DND-41 (cell line): ENCODE results near the gene FRZB.

Experiments
- ATAC-seq: fragments of 200-7000 bp; cut with Tn5 transposase; 3 replicates; pipeline ENCODE4 v1.9.1; 2021; ENCODE audit warnings: low read depth; ENCODE audit not compliant: insufficient read depth
- DNase-seq: peaks from one replicate; pipeline ENCODE4 v3.0.0-alpha.2; 2020
- H2AFZ ChIP-seq: 2 replicates; pipeline ENCODE4 v1.6.0; 2012; ENCODE audit warnings: low read depth, low read length
- H3K27ac ChIP-seq: 2 replicates; pipeline ENCODE4 v1.5.1; 2012; ENCODE audit warnings: low read length, inconsistent platforms
- H3K27me3 ChIP-seq: fragments of 200-600 bp; sonication (generic); 2 replicates; pipeline ENCODE4 v1.6.0; 2012; ENCODE audit warnings: low read length, mild to moderate bottlenecking, inconsistent platforms; ENCODE audit not compliant: insufficient read depth, poor library complexity
- H3K36me3 ChIP-seq: 2 replicates; pipeline ENCODE4 v1.5.1; 2012; ENCODE audit warnings: low read length, inconsistent platforms; ENCODE audit not compliant: insufficient read depth
- H3K4me1 ChIP-seq: 2 replicates; pipeline ENCODE4 v1.5.1; 2012; ENCODE audit warnings: mild to moderate bottlenecking, low read length; ENCODE audit not compliant: insufficient read depth
- H3K4me2 ChIP-seq: 2 replicates; pipeline ENCODE4 v1.6.0; 2012; ENCODE audit warnings: mild to moderate bottlenecking, moderate library complexity, low read length, inconsistent platforms; ENCODE audit not compliant: insufficient read depth
- H3K4me3 ChIP-seq, 2 experiments: fragments of 200-600 bp in 1 of 2; shearing (Covaris generic) in 1 of 2; 2 replicates each; pipeline ENCODE4 v1.5.1; 2012 to 2016; ENCODE audit warnings: inconsistent platforms in 2 of 2, low read length in 2 of 2, mild to moderate bottlenecking in 2 of 2, low read depth in 1 of 2, moderate library complexity in 1 of 2
- H3K79me2 ChIP-seq: 2 replicates; pipeline ENCODE4 v1.6.0; 2012; ENCODE audit warnings: low read length, inconsistent platforms; ENCODE audit not compliant: insufficient read depth
- H3K9ac ChIP-seq: 2 replicates; pipeline ENCODE4 v1.6.0; 2012; ENCODE audit warnings: low read depth, mild to moderate bottlenecking, inconsistent platforms, low read length, moderate library complexity
- H3K9me3 ChIP-seq: 2 replicates; pipeline ENCODE4 v1.5.1; 2012; ENCODE audit warnings: low read length, moderate library complexity, mild to moderate bottlenecking, inconsistent platforms; ENCODE audit not compliant: insufficient read depth, severe bottlenecking
- H4K20me1 ChIP-seq: 2 replicates; pipeline ENCODE4 v1.6.0; 2012; ENCODE audit warnings: low read length; ENCODE audit not compliant: insufficient read depth
- EZH2 ChIP-seq: IDR thresholded peaks from 3 replicates; pipeline ENCODE4 v1.6.1; 2012; ENCODE audit warnings: borderline replicate concordance, low read depth, mild to moderate bottlenecking, moderate library complexity, low read length, inconsistent platforms; ENCODE audit not compliant: severe bottlenecking
- TF ChIP-seq, protein P1 (sequence below): IDR thresholded peaks from 2 replicates; pipeline ENCODE4 v1.5.1; 2012; ENCODE audit warnings: borderline replicate concordance, low read length, moderate library complexity, mild to moderate bottlenecking; ENCODE audit not compliant: poor library complexity, severe bottlenecking; ENCODE audit errors: extremely low read depth

The FRZB gene

DNA sequence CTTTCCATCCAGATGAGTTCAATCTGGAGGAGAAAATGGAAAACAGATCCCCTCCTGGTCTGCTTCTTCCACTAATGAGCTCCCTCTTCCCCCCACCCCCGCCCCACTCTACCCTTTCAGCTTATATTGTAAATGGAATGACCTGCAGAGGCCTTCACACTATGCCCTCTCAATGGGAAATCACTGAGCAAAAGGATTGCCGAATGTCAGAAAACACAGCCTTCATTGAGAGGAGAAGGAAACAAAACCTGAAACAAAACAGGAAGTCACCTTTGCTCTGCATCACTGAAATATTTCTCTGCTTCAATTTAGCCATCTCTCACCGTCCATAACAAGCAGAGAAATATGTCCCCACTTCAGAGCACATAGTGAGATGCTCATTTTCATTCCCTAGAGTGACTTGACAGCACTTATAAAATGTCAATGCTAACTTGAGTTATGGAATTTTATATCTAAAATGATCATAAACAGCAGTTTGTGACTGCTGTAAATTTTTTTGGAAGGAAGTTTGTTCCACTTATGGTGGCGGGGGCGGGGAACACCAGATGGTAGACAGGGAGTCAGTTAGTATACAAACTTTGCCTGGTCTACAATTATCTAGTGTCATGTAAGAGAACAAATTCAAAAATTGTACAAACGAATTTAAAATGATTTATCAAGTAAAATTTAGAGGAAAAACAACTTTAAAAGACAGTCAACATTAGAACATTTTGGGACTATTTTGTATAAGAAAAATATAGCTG lies 1.8 kb upstream of the FRZB start:
- ATAC-seq (no peak), DNase-seq (no peak)
- no peak for TF ChIP-seq EZH2
- TF ChIP-seq, protein P1, sequence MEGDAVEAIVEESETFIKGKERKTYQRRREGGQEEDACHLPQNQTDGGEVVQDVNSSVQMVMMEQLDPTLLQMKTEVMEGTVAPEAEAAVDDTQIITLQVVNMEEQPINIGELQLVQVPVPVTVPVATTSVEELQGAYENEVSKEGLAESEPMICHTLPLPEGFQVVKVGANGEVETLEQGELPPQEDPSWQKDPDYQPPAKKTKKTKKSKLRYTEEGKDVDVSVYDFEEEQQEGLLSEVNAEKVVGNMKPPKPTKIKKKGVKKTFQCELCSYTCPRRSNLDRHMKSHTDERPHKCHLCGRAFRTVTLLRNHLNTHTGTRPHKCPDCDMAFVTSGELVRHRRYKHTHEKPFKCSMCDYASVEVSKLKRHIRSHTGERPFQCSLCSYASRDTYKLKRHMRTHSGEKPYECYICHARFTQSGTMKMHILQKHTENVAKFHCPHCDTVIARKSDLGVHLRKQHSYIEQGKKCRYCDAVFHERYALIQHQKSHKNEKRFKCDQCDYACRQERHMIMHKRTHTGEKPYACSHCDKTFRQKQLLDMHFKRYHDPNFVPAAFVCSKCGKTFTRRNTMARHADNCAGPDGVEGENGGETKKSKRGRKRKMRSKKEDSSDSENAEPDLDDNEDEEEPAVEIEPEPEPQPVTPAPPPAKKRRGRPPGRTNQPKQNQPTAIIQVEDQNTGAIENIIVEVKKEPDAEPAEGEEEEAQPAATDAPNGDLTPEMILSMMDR: no peak
- Histone ChIP-seq H3K9me3 (no peaks in the 10 kb centered on the region), H3K27me3 (no peaks in the 10 kb centered on the region), H3K27ac (no peak overlapping the region), H2AFZ (no peak overlapping the region), H4K20me1 (no peaks in the 10 kb centered on the region), H3K4me3 (no peak overlapping the region), H3K9ac (no peak overlapping the region), H3K4me2 (no peak overlapping the region), H3K36me3 (no peaks in the 10 kb centered on the region), H3K4me1 (no peaks in the 10 kb centered on the region), H3K79me2 (no peaks in the 10 kb centered on the region)

DNA sequence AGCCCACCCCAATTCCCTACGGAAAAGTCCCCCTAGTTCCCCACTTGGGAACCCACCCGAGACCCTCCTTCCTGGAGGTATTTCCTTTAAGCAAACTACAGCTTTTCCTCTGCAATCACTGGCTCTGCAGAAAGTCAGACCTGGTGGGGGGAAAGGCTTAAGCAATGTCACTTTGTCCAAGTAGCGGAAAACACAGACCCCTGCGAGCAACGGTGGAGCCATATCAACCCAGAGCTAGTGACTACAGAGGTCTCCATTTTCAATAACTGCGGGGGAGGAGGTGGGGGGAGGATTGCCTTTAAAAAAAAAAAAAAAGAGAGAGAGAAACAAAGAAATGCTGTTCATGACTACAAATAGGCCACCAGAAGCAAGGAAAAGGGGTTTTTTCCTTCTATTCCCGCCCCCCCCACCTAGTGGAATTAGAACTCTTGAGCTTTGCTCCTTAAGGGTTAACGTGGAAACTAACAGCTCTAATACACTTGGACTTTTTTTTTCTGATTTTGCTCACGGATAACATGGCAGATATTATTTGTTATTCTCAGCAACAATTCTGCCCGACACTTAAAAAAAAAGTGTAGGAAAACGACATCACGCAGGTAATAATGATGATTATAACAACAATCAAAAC lies 1.1 kb upstream of the FRZB start:
- H3K9ac ChIP-seq: no peak overlapping the region
- ATAC-seq: no peak
- H3K36me3 ChIP-seq: no peaks in the 10 kb centered on the region
- no peak overlapping the region for H2AFZ ChIP-seq
- no peak for DNase-seq
- no peaks in the 10 kb centered on the region for H3K79me2 ChIP-seq
- H3K27ac ChIP-seq: no peak overlapping the region
- H3K4me2 ChIP-seq: no peak overlapping the region
- no peak for TF ChIP-seq EZH2
- TF ChIP-seq, protein P1: no peak
- H3K9me3 ChIP-seq: no peaks in the 10 kb centered on the region
- H3K4me1 ChIP-seq: no peaks in the 10 kb centered on the region
- no peaks in the 10 kb centered on the region for H4K20me1 ChIP-seq
- H3K4me3 ChIP-seq: no peak overlapping the region
- H3K27me3 ChIP-seq: no peaks in the 10 kb centered on the region

DNA sequence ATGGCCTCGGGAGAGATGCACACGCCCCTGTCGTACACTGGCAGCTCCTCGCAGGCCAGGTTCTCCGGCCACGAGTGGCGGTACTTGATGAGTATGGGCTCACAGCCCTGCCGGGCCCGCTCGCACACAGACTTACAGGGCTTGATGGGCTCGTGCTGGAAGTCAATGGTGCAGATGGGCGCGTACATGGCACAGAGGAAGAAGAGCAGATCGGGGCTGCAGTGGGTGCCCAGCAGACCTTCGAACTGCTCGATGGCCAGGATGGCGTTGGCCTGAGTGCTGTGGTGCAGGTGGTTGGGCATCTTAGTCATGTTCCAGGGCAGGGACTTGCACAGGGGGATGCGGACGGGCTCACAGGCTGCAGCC lies 359 bp downstream of the FRZB start:
- DNase-seq (no peak), ATAC-seq (no peak)
- no peaks in the 10 kb centered on the region for H4K20me1 ChIP-seq
- no peak overlapping the region for H3K4me2 ChIP-seq
- no peak overlapping the region for H3K9ac ChIP-seq
- no peak overlapping the region for H2AFZ ChIP-seq
- no peak for TF ChIP-seq EZH2
- TF ChIP-seq, protein P1: no peak
- no peaks in the 10 kb centered on the region for H3K4me1 ChIP-seq
- no peaks in the 10 kb centered on the region for H3K79me2 ChIP-seq
- no peaks in the 10 kb centered on the region for H3K27me3 ChIP-seq
- H3K4me3 ChIP-seq: no peak overlapping the region
- no peak overlapping the region for H3K27ac ChIP-seq
- no peaks in the 10 kb centered on the region for H3K36me3 ChIP-seq
- no peaks in the 10 kb centered on the region for H3K9me3 ChIP-seq
